Measurements from ENCODE around the gene PASD1. TPM values are rescaled to one million over a fixed set of nuclear protein-coding genes. Genes with fewer than 3 reads are reported as not detected.

The PASD1 gene
- total RNA-seq, 1 donor from 2014 or later, result not detected

DNA sequence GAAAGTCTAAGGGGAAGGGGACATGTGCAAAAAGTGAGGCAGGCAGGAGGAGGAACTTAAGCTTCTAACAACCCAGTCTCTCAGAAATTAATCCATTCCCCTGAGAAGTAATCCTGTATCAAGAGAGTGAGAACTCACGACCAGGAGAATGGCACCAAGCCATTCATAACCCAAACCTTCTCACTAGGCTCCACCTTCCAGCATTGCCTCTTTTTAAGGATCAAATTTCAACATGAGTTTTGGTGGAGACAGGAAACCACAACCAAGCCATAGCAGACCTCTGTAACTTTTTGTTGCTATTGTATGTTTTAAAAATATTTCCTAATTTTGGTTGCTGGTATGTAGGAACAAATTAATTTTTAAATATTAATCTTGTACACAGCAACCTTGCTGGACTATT is 32.8 kb downstream of the PASD1 start:
- no peak overlapping the region for H3K4me3 Mint-ChIP-seq (ENCODE audit: unreplicated experiment)
- H3K27ac Mint-ChIP-seq (ENCODE audit: unreplicated experiment), result no peak overlapping the region
- peaks cover 1% of the 10 kb centered on the region for H3K36me3 Mint-ChIP-seq (ENCODE audit: low read depth)
- peaks cover 11% of the 10 kb centered on the region for H3K9me3 Mint-ChIP-seq (ENCODE audit: low read depth)
- TF ChIP-seq, protein P1, sequence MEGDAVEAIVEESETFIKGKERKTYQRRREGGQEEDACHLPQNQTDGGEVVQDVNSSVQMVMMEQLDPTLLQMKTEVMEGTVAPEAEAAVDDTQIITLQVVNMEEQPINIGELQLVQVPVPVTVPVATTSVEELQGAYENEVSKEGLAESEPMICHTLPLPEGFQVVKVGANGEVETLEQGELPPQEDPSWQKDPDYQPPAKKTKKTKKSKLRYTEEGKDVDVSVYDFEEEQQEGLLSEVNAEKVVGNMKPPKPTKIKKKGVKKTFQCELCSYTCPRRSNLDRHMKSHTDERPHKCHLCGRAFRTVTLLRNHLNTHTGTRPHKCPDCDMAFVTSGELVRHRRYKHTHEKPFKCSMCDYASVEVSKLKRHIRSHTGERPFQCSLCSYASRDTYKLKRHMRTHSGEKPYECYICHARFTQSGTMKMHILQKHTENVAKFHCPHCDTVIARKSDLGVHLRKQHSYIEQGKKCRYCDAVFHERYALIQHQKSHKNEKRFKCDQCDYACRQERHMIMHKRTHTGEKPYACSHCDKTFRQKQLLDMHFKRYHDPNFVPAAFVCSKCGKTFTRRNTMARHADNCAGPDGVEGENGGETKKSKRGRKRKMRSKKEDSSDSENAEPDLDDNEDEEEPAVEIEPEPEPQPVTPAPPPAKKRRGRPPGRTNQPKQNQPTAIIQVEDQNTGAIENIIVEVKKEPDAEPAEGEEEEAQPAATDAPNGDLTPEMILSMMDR (IDR thresholded peaks at IDR 0.05), result no peak
- no peak for DNase-seq (ENCODE audit: low spot score)
- peaks cover 2% of the 10 kb centered on the region for H3K27me3 Mint-ChIP-seq (ENCODE audit: low read depth)
- no peaks in the 10 kb centered on the region for H3K4me1 Mint-ChIP-seq (ENCODE audit: low read depth)

DNA sequence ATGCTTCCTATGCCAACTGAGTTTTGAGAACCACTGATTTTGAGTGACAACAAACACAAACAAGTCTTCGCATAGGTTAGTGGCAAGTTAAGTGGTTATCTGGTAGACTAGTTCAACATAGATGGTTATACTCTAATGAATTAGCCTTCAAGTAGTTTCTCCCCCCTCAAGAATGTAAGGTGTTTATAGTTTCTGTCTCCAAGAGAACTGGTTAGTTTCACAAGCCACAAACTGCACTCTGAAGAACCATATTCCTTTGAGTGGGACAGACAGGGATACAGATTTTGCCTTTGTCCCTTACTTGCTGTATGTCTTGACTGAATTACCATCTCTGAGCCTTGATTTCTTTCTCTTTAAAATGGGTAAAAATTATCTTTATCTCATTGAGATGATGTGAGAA is 41.5 kb downstream of the PASD1 start:
- H3K36me3 Mint-ChIP-seq (ENCODE audit: low read depth), result no peaks in the 10 kb centered on the region
- TF ChIP-seq, protein P1 (IDR thresholded peaks at IDR 0.05), result no peak
- no peak for DNase-seq (ENCODE audit: low spot score)
- H3K4me3 Mint-ChIP-seq (ENCODE audit: unreplicated experiment), result no peak overlapping the region
- H3K27me3 Mint-ChIP-seq (ENCODE audit: low read depth), result no peaks in the 10 kb centered on the region
- H3K9me3 Mint-ChIP-seq (ENCODE audit: low read depth), result peaks cover 27% of the 10 kb centered on the region
- no peaks in the 10 kb centered on the region for H3K4me1 Mint-ChIP-seq (ENCODE audit: low read depth)
- no peak overlapping the region for H3K27ac Mint-ChIP-seq (ENCODE audit: unreplicated experiment)

DNA sequence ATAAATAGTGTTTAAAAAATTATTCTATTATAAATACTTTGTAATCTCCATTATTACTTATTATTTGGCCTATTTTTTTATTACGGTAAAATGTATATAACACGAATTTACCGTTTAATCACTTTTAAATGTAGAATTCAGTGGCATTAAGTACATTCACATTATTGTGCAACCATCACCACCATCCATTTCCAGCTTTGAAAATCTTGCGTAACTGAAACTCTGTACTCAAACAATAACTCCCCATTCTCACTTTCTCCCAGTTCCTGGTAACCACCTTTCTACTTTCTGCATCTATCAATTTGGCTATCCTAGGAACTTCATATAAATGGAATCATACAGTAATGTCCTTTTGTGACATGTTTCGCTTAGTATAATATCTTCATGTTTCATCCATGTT is 45.7 kb downstream of the PASD1 start:
- Mint-ChIP-seq H3K27ac (ENCODE audit: unreplicated experiment) (no peak overlapping the region), H3K4me3 (ENCODE audit: unreplicated experiment) (no peak overlapping the region), H3K9me3 (ENCODE audit: low read depth) (peaks cover 11% of the 10 kb centered on the region), H3K4me1 (ENCODE audit: low read depth) (no peaks in the 10 kb centered on the region), H3K36me3 (ENCODE audit: low read depth) (no peaks in the 10 kb centered on the region), H3K27me3 (ENCODE audit: low read depth) (no peaks in the 10 kb centered on the region)
- TF ChIP-seq, protein P1 (IDR thresholded peaks at IDR 0.05), result no peak
- no peak for DNase-seq (ENCODE audit: low spot score)

DNA sequence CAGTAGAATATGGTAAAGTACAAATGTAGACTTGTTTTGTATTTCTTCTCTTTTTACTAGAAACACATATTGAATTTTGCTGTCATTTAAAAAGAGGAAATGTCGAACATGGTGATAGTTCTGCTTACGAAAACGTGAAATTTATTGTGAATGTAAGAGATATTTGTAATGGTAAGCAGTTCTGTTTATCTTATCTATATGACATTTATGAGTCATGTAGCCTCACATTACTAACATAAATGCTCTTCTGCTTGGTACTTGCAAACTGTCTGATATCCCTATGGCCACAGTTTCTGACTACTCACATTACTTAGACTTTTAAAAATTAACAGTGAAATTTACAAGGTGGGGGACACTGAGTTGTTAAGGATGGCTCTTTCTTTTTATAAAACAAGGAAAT is 57.9 kb downstream of the PASD1 start:
- no peak for DNase-seq (ENCODE audit: low spot score)
- Mint-ChIP-seq H3K27ac (ENCODE audit: unreplicated experiment) (no peak overlapping the region), H3K9me3 (ENCODE audit: low read depth) (no peaks in the 10 kb centered on the region), H3K4me1 (ENCODE audit: low read depth) (no peaks in the 10 kb centered on the region), H3K27me3 (ENCODE audit: low read depth) (no peaks in the 10 kb centered on the region), H3K36me3 (ENCODE audit: low read depth) (no peaks in the 10 kb centered on the region), H3K4me3 (ENCODE audit: unreplicated experiment) (no peak overlapping the region)
- TF ChIP-seq, protein P1 (IDR thresholded peaks at IDR 0.05), result no peak

DNA sequence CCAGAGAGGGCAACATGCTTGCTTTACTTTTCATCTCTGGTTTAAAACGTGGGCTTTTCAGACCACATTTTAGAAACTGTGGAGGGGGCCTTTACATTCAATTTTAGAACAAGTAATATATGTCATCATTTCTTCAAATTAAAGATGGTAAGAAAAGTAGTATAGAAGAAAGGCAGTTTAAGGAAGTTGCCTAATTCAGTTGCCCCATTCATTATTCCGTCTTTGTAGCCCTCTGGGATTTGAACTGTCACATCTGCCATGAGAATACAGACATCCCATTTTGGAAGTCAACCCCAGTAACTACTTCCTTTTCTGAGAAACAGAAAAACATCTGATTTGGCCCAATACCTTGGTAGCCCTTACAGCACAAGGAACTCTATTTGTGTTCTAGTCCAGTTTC is 61.2 kb downstream of the PASD1 start:
- no peak overlapping the region for H3K27ac Mint-ChIP-seq (ENCODE audit: unreplicated experiment)
- no peaks in the 10 kb centered on the region for H3K9me3 Mint-ChIP-seq (ENCODE audit: low read depth)
- H3K4me3 Mint-ChIP-seq (ENCODE audit: unreplicated experiment), result no peak overlapping the region
- no peaks in the 10 kb centered on the region for H3K36me3 Mint-ChIP-seq (ENCODE audit: low read depth)
- TF ChIP-seq, protein P1 (IDR thresholded peaks at IDR 0.05), result no peak
- no peak for DNase-seq (ENCODE audit: low spot score)
- H3K4me1 Mint-ChIP-seq (ENCODE audit: low read depth), result no peaks in the 10 kb centered on the region
- H3K27me3 Mint-ChIP-seq (ENCODE audit: low read depth), result no peaks in the 10 kb centered on the region
